GM19035 (cell line): ENCODE results near the gene F9.

Experiments used
- ATAC-seq: cut with Tn5 transposase; IDR thresholded peaks from one replicate; pipeline ENCODE4 v1.9.1; 2021; ENCODE audit not compliant: unreplicated experiment

F9 gene

GRCh38 chrX:139596068-139596467, 65.5 kb downstream of the F9 start:
- no peak for ATAC-seq

- ATAC-seq: no peak
Measured at GRCh38 chrX:139600105-139600504, 69.6 kb downstream of the F9 start.
